Gastroesophageal sphincter (tissue), 3 donors: ENCODE results near the gene IL17RA.

ENCODE experiments used
- EP300 ChIP-seq: sonication (generic); formaldehyde crosslinking; IDR thresholded peaks from one replicate; pipeline ENCODE4 v1.6.1; 2017; ENCODE audit warnings: antibody characterized with exemption, mild to moderate bottlenecking
- POLR2A ChIP-seq, 2 donors: fragments of 450-650 bp; IDR thresholded peaks; one replicate each; pipeline ENCODE4 v1.6.1; 2017; ENCODE audit warnings: antibody characterized with exemption in 2 of 2, mild to moderate bottlenecking in 2 of 2, moderate library complexity in 1 of 2
- TF ChIP-seq, protein P1 (sequence below), 4 experiments: fragments of 200-600 bp in 2 of 4; fragments of 450-650 bp in 2 of 4; sonication (generic) in 1 of 4; IDR thresholded peaks; one replicate each; pipeline ENCODE4 v1.5.1; 2017 to 2019; ENCODE audit warnings: antibody characterized with exemption in 4 of 4, mild to moderate bottlenecking in 2 of 4, moderate library complexity in 2 of 4

DNA sequence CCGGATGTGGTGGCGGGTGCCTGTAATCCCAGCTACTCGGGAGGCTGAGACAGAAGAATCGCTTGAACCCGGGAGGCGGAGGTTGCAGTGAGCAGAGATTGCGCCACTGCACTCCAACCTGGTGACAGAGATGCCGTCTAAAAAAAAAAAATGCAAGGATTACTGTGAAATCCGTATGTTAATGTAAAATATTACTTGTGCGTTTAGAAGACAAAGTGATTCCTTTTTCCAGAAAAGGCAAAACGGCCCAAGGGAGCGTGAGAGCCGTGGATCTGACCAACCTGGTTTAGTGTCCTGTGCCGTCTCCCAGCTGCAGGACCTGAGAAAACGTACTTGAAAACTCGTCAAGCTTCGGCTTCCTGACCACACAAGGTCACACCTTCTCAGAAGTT, 73.4 kb downstream of the IL17RA start:
- no peak for TF ChIP-seq EP300
- TF ChIP-seq, protein P1, sequence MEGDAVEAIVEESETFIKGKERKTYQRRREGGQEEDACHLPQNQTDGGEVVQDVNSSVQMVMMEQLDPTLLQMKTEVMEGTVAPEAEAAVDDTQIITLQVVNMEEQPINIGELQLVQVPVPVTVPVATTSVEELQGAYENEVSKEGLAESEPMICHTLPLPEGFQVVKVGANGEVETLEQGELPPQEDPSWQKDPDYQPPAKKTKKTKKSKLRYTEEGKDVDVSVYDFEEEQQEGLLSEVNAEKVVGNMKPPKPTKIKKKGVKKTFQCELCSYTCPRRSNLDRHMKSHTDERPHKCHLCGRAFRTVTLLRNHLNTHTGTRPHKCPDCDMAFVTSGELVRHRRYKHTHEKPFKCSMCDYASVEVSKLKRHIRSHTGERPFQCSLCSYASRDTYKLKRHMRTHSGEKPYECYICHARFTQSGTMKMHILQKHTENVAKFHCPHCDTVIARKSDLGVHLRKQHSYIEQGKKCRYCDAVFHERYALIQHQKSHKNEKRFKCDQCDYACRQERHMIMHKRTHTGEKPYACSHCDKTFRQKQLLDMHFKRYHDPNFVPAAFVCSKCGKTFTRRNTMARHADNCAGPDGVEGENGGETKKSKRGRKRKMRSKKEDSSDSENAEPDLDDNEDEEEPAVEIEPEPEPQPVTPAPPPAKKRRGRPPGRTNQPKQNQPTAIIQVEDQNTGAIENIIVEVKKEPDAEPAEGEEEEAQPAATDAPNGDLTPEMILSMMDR (IDR thresholded peaks at IDR 0.05), result no peak
- TF ChIP-seq POLR2A (IDR thresholded peaks at IDR 0.05), result no peak
